ENCODE data around the gene CXCL5. TPM values are rescaled to one million over a fixed set of nuclear protein-coding genes. Genes with fewer than 3 reads are reported as not detected.

The CXCL5 gene
- total RNA-seq, 1 donor from 2014 or later = not detected

DNA sequence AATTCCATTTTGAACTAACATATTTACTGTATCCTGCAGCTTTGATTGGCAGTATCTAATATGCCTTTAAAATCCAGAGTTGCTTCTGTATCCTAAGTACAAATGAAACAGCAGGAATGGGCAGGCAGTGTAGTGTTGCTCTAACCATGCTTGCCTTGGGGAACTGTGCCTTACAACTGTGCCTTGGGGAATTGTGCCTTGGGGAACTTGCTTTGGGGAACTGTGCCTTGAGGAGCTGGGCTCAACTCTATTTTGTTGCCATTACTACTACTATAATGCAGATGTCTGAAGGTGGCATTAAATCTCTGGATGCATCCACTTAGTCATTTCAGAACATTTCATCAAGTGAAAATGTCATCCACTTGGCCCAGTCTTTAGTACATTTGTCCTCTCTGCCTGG, 33.1 kb upstream of the CXCL5 start:
- DNase-seq = no peak
- Mint-ChIP-seq H3K27ac (no peak overlapping the region), H3K9me3 (no peaks in the 10 kb centered on the region), H3K4me1 (no peaks in the 10 kb centered on the region), H3K27me3 (peaks cover 17% of the 10 kb centered on the region), H3K36me3 (ENCODE audit: low read depth) (no peaks in the 10 kb centered on the region), H3K4me3 (no peak overlapping the region)
- intact Hi-C loops (cut with micrococcal nuclease) = no loop called here

DNA sequence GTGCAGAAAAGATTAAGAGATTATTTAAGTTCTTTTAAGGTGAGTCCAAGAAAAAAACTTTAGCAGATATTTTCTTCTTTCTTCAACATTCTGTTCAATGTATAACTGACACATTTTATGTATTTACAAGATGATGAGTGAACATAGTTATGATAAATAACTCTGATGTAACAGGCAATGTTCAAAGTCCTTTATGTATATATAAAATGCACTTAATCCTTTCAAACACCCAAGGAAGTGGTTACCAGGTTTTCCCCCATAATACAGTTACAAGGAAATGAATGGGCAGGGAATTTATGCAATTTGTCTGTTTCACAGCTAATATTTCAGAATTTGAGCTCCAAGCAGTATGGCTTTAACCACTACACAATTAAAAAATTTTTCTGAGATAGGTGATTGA, 31.8 kb upstream of the CXCL5 start:
- no peak overlapping the region for H3K4me3 Mint-ChIP-seq
- intact Hi-C loops (cut with micrococcal nuclease) = no loop called here
- H3K4me1 Mint-ChIP-seq = no peaks in the 10 kb centered on the region
- peaks cover 10% of the 10 kb centered on the region for H3K27me3 Mint-ChIP-seq
- no peaks in the 10 kb centered on the region for H3K36me3 Mint-ChIP-seq (ENCODE audit: low read depth)
- no peaks in the 10 kb centered on the region for H3K9me3 Mint-ChIP-seq
- H3K27ac Mint-ChIP-seq = no peak overlapping the region
- DNase-seq = no peak

DNA sequence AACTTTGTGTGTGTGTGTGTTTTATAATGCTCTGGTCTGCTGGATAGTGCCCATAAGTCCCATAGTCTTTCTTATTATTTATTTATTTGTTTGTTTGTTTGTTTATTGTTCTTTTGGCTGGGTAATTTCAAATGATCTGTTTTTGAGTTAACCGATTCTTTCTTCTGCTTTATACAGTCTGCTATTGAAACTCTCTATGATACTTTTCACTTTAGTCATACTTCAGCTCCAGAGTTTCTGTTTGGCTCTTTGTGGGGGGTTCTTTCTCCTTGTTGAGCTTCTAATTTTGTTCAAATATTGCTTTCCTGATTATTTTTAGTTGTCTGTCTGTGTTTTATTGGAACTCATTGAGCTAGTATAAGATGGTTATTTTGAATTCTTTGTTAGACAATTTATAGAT, 30.0 kb upstream of the CXCL5 start:
- H3K27me3 Mint-ChIP-seq = peaks cover 8% of the 10 kb centered on the region
- H3K27ac Mint-ChIP-seq = no peak overlapping the region
- H3K36me3 Mint-ChIP-seq (ENCODE audit: low read depth) = no peaks in the 10 kb centered on the region
- intact Hi-C loops (cut with micrococcal nuclease) = no loop called here
- DNase-seq = no peak
- no peaks in the 10 kb centered on the region for H3K9me3 Mint-ChIP-seq
- no peak overlapping the region for H3K4me3 Mint-ChIP-seq
- no peaks in the 10 kb centered on the region for H3K4me1 Mint-ChIP-seq

DNA sequence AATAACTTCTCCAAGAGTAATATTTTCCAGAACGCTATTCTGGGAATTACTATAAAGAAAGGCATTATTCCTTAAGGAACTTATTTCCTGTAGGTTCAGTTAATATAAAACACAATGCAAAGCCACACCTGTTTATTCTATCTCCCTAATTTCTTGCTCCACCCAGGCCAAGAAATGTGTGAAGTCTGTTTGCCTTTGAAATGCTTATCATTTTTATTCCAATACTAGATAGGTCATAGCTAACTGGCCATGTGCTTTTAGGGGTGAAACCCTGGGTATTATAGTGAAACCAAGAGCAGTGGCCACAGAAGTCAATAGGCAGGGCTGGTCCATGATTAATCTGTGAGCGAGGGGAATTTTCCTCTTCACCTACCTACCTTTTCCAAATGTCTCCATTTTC, 25.2 kb upstream of the CXCL5 start:
- H3K27ac Mint-ChIP-seq = no peak overlapping the region
- no peak for DNase-seq
- H3K4me3 Mint-ChIP-seq = no peak overlapping the region
- H3K9me3 Mint-ChIP-seq = no peaks in the 10 kb centered on the region
- peaks cover 1% of the 10 kb centered on the region for H3K27me3 Mint-ChIP-seq
- intact Hi-C loops (cut with micrococcal nuclease) = no loop called here
- H3K4me1 Mint-ChIP-seq = peaks cover 2% of the 10 kb centered on the region
- H3K36me3 Mint-ChIP-seq (ENCODE audit: low read depth) = no peaks in the 10 kb centered on the region

DNA sequence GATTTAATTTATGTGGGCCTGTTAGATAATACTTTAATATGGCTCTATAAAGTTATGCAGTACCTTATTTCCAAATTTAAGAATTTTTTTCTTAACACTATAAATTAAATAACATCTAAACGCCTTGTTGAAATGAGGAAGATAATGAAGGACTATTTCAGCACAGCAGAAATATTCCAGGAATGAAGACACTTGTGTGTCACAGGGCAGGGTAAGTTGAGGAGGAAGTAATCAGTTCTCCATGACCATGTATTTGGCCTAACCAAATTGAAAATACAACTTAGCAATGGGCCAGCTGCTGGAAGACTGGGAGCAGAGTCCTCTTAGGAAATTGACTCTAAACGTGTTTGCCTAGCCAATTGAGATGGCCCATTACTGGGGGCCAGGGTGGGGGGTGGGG, 23.1 kb upstream of the CXCL5 start:
- no peak overlapping the region for H3K27ac Mint-ChIP-seq
- H3K9me3 Mint-ChIP-seq = no peaks in the 10 kb centered on the region
- no peak overlapping the region for H3K4me3 Mint-ChIP-seq
- intact Hi-C loops (cut with micrococcal nuclease) = no loop called here
- H3K27me3 Mint-ChIP-seq = no peaks in the 10 kb centered on the region
- H3K36me3 Mint-ChIP-seq (ENCODE audit: low read depth) = no peaks in the 10 kb centered on the region
- peaks cover 4% of the 10 kb centered on the region for H3K4me1 Mint-ChIP-seq
- no peak for DNase-seq

DNA sequence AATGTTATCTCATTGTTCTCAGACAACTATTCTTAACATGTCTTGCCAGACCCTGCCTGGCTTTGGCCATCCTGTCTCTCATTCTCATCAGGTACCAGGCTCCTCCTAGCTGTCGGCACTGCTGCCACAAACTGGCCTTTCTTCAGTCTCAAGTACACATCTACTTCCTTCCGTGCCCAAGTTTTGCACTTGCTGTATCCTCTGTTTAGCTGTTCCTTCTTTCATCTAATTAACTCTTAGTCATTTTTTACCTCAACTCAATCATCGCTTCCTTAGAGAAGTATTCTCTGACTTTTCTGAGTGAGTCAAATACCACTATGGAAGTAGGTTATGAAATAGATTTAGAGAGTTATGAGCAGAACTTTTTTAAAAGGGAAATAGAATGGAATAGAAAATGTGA, 20.3 kb upstream of the CXCL5 start:
- H3K27me3 Mint-ChIP-seq = no peaks in the 10 kb centered on the region
- H3K4me1 Mint-ChIP-seq = peaks cover 13% of the 10 kb centered on the region
- H3K36me3 Mint-ChIP-seq (ENCODE audit: low read depth) = no peaks in the 10 kb centered on the region
- peaks cover 3% of the 10 kb centered on the region for H3K9me3 Mint-ChIP-seq
- H3K4me3 Mint-ChIP-seq = no peak overlapping the region
- no peak for DNase-seq
- intact Hi-C loops (cut with micrococcal nuclease) = no loop called here
- H3K27ac Mint-ChIP-seq = no peak overlapping the region

DNA sequence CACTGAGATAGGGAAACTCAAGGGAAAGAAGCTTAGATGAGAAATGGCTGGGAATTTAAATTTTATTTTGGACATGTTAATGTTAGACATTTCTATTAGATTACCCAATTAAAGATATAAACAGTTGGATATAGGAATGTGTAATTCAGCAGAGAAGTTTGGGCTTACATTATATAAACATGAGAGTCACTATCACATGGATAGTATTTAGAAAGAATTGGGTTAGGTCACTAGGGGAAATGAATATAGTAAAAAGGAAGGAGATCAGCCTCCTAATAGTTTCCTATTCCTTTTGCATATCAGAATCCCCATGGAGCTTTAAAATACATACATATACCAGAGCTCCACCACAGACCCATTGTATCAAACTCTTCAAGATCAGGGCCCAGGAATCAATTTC, 19.6 kb upstream of the CXCL5 start:
- no peaks in the 10 kb centered on the region for H3K36me3 Mint-ChIP-seq (ENCODE audit: low read depth)
- intact Hi-C loops (cut with micrococcal nuclease) = no loop called here
- H3K4me3 Mint-ChIP-seq = no peak overlapping the region

DNA sequence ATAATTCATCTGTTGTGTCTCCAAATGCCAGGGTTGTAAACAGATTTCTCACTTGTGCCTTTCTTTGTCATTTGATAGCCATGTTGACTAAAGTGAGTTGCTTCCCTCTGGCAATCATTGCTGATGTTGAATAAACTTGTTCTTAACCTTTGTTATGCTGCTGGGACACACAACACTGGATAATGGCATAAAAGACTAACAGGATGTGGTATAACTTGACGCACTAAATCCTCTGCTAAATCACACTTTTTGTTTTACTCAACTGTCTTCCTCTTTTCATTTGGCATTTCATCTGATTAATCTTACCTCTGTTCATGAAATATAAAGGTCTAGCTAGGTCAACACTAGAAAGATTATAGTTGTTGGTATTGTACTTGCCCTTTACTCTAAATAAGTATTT, 17.6 kb upstream of the CXCL5 start:
- no peaks in the 10 kb centered on the region for H3K36me3 Mint-ChIP-seq (ENCODE audit: low read depth)
- H3K4me1 Mint-ChIP-seq = peaks cover 13% of the 10 kb centered on the region
- DNase-seq = no peak
- intact Hi-C loops (cut with micrococcal nuclease) = no loop called here
- no peak overlapping the region for H3K27ac Mint-ChIP-seq
- no peak overlapping the region for H3K4me3 Mint-ChIP-seq
- peaks cover 3% of the 10 kb centered on the region for H3K9me3 Mint-ChIP-seq
- H3K27me3 Mint-ChIP-seq = no peaks in the 10 kb centered on the region

More for the DNA sequence above, 19.6 kb upstream of the CXCL5 start:
- no peak for DNase-seq
- Mint-ChIP-seq H3K4me1 (peaks cover 13% of the 10 kb centered on the region), H3K27me3 (no peaks in the 10 kb centered on the region), H3K9me3 (peaks cover 3% of the 10 kb centered on the region), H3K27ac (no peak overlapping the region)

DNA sequence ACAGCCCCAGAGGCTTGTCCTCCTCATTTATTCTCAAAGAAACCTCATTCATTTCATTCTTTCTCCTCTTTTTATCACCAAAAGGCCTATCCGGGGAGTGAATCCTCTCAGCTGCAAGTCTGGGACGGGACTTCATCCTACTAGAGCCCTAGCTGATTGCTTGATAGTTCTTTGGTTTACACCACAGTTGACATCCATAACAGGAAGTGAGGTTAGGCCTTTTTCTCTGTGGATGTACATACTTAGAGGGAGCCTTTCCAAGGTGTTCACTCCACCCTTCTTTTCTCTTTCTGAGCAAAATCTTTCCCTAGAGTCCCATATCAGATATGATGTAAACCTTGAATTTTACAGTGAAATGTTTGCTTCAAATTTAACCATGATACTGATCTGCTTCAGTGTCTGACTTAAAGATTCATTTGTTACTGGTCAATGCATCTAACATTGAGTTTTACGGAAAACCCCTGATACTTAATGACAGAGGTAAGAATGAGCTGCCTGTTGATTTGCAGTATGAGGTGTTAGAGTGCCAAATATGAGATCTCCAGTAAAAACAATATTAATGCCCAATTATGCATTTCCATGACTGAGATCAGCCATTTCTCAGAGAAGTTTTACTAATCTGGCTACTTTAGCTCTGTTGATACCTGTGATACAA, 16.8 kb upstream of the CXCL5 start:
- intact Hi-C loops (cut with micrococcal nuclease) = no loop called here
- H3K4me3 Mint-ChIP-seq = no peak overlapping the region

DNA sequence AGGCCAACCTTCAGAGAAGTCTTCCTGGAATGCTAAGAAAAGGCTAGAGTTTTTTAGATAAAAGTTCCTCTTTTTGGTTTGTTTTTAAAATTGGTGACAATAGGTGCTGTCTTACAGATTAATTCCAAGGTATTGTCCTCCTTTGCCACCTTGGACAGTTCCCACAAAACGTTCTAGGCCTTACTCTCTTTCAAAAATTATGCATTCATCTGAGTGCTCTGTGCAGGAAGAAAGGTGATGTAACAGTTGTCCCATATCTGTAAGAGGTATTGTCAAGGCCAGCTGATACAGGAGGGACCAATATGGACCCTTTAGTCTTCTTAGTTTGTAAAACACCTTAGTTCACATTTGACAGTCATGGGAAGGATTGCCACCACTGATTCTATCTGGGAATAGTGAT, 15.9 kb upstream of the CXCL5 start:
- DNase-seq = no peak
- Mint-ChIP-seq H3K27me3 (no peaks in the 10 kb centered on the region), H3K27ac (no peak overlapping the region), H3K36me3 (ENCODE audit: low read depth) (no peaks in the 10 kb centered on the region), H3K4me3 (no peak overlapping the region), H3K9me3 (peaks cover 3% of the 10 kb centered on the region), H3K4me1 (peaks cover 13% of the 10 kb centered on the region)
- intact Hi-C loops (cut with micrococcal nuclease) = no loop called here

More for the DNA sequence above, 16.8 kb upstream of the CXCL5 start:
- Mint-ChIP-seq H3K36me3 (ENCODE audit: low read depth) (no peaks in the 10 kb centered on the region), H3K9me3 (peaks cover 3% of the 10 kb centered on the region), H3K4me1 (peaks cover 13% of the 10 kb centered on the region), H3K27me3 (no peaks in the 10 kb centered on the region), H3K27ac (no peak overlapping the region)
- no peak for DNase-seq

DNA sequence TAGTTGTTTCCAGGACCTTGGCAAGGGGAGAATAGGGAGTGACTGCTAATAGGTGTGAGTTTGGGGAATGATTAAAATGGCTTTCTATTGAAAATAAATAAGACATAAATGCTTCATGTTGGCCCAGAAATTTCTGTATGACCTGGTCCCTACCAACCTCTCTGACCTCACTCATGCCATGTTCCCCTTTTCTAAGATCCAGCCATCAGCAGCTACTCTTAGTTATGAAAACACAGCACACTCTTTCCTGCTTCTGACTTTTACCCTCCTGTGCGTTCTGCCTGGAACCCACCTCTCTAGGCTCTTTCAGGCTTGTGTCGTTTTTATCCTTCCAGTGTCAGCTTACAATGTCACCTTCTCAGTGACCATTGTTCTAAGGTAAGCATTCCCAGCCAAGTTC, 14.8 kb upstream of the CXCL5 start:
- H3K9me3 Mint-ChIP-seq = peaks cover 3% of the 10 kb centered on the region
- no peaks in the 10 kb centered on the region for H3K36me3 Mint-ChIP-seq (ENCODE audit: low read depth)
- H3K27ac Mint-ChIP-seq = no peak overlapping the region
- no peak overlapping the region for H3K4me3 Mint-ChIP-seq
- intact Hi-C loops (cut with micrococcal nuclease) = no loop called here
- no peaks in the 10 kb centered on the region for H3K27me3 Mint-ChIP-seq
- peaks cover 10% of the 10 kb centered on the region for H3K4me1 Mint-ChIP-seq
- DNase-seq = no peak

DNA sequence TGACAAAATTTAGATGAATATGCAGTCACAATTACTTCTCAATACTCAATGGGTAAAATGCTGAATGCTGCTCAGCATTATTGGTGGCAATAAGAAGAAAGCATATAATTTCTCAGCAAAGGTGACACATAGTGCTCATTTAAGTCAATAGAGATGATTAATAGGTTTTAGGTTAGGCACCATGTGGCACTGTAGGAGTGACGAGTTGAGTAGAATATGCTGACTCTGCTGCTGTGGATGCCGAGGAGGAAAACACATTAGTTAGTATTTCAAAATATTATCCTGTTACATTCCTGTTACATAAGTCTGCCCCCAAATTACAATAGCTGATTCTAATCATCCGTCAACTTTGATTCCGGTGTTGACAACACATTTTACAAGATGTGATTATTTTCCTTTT, 13.7 kb upstream of the CXCL5 start:
- H3K9me3 Mint-ChIP-seq = peaks cover 3% of the 10 kb centered on the region
- intact Hi-C loops (cut with micrococcal nuclease) = no loop called here
- peaks cover 10% of the 10 kb centered on the region for H3K4me1 Mint-ChIP-seq
- no peaks in the 10 kb centered on the region for H3K36me3 Mint-ChIP-seq (ENCODE audit: low read depth)
- no peak overlapping the region for H3K27ac Mint-ChIP-seq
- H3K4me3 Mint-ChIP-seq = no peak overlapping the region
- H3K27me3 Mint-ChIP-seq = no peaks in the 10 kb centered on the region
- no peak for DNase-seq

DNA sequence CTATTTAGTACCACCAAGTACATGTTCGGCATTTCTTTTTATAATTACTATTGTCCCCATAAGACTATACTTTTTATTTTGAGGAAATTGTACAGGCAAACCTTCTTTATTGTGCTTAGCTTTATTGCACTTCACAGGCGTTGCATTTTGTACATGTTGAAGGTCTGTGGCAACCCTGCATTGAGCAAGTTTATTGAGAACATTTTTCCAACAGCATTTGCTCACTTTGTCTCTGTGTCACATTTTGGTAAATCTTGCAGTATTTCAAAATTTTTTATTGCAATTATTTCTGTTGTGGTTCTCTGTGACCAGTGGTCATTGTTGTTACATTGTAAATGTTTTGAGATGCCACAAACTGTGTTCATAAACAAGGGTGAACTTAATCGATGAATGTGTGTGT, 10.8 kb upstream of the CXCL5 start:
- Mint-ChIP-seq H3K27ac (no peak overlapping the region), H3K4me3 (no peak overlapping the region), H3K9me3 (no peaks in the 10 kb centered on the region), H3K4me1 (no peaks in the 10 kb centered on the region), H3K36me3 (ENCODE audit: low read depth) (no peaks in the 10 kb centered on the region), H3K27me3 (peaks cover under 1% of the 10 kb centered on the region)
- intact Hi-C loops (cut with micrococcal nuclease) = no loop called here
- DNase-seq = no peak

DNA sequence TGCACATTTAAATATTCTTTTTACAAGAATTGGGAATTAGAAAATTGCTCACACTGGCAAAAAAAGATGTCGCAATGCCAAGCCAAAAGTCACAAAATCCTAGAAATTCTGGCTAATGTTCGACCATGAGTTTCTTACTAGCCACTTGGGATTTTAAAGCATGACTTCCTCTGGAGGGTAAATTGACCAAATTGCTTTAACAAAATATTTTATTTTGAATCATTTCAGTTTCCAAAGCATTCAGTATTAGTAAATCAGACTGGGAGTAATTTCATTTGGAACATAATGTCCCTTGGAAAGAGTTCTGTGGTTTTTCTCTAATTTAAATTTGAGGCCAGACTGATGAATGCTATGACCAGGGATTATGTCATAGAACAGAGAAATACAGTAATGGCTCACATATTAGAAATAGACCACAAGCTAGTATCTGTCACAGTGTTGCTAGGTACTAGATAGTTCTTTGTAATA, 7.6 kb upstream of the CXCL5 start:
- no peak for DNase-seq
- Mint-ChIP-seq H3K36me3 (ENCODE audit: low read depth) (no peaks in the 10 kb centered on the region), H3K9me3 (no peaks in the 10 kb centered on the region), H3K27ac (no peak overlapping the region), H3K4me3 (no peak overlapping the region), H3K4me1 (no peaks in the 10 kb centered on the region), H3K27me3 (peaks cover 2% of the 10 kb centered on the region)
- intact Hi-C loops (cut with micrococcal nuclease) = no loop called here

DNA sequence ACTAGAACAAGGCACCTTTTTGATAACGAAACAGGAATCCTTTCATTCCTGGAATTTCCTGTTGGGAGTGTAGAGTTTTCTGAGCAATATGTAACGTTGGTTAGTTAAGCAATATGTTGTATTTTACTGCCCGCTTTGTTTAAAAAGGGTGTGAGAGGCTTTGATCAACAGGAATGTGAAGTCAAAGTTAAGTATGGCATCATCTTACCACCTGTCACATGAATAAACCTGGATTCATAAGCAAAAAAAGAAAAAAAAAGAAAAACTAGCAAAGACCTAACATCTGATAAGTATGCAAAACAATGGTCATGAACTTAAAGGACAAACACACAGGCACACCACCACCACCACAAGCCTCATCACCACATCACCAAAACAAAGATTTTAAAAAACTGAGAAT, 7.1 kb upstream of the CXCL5 start:
- intact Hi-C loops (cut with micrococcal nuclease) = no loop called here
- Mint-ChIP-seq H3K27me3 (peaks cover 2% of the 10 kb centered on the region), H3K36me3 (ENCODE audit: low read depth) (no peaks in the 10 kb centered on the region), H3K4me3 (no peak overlapping the region), H3K9me3 (peaks cover 2% of the 10 kb centered on the region), H3K4me1 (no peaks in the 10 kb centered on the region), H3K27ac (no peak overlapping the region)
- DNase-seq = no peak
